IPS-20b (cell line): ENCODE results near the gene VPS41.

Experiments used
- H3K27ac ChIP-seq: one replicate; pipeline ENCODE4 v1.5.1; 2013; ENCODE audit warnings: low read length
- H3K27me3 ChIP-seq: 2 replicates; pipeline ENCODE4 v1.6.1; 2013; ENCODE audit warnings: mild to moderate bottlenecking, low read length, inconsistent platforms; ENCODE audit not compliant: insufficient read depth
- H3K36me3 ChIP-seq: 2 replicates; pipeline ENCODE4 v1.6.1; 2013; ENCODE audit warnings: low read depth, mild to moderate bottlenecking, inconsistent platforms, low read length, moderate library complexity; ENCODE audit not compliant: insufficient read depth
- H3K4me1 ChIP-seq: 2 replicates; pipeline ENCODE4 v1.6.1; 2013; ENCODE audit warnings: mild to moderate bottlenecking, control low read depth, inconsistent platforms, low read length, moderate library complexity; ENCODE audit not compliant: insufficient read depth
- H3K4me3 ChIP-seq: 2 replicates; pipeline ENCODE4 v1.5.1; 2013; ENCODE audit warnings: mild to moderate bottlenecking, low read length, inconsistent platforms
- H3K9ac ChIP-seq: 2 replicates; pipeline ENCODE4 v1.6.1; 2013; ENCODE audit warnings: low read depth, mild to moderate bottlenecking, inconsistent platforms, low read length, moderate library complexity
- H3K9me3 ChIP-seq: 2 replicates; pipeline ENCODE4 v1.6.1; 2013; ENCODE audit warnings: mild to moderate bottlenecking, low read depth, low read length, inconsistent platforms; ENCODE audit not compliant: insufficient read depth

Gene VPS41

DNA sequence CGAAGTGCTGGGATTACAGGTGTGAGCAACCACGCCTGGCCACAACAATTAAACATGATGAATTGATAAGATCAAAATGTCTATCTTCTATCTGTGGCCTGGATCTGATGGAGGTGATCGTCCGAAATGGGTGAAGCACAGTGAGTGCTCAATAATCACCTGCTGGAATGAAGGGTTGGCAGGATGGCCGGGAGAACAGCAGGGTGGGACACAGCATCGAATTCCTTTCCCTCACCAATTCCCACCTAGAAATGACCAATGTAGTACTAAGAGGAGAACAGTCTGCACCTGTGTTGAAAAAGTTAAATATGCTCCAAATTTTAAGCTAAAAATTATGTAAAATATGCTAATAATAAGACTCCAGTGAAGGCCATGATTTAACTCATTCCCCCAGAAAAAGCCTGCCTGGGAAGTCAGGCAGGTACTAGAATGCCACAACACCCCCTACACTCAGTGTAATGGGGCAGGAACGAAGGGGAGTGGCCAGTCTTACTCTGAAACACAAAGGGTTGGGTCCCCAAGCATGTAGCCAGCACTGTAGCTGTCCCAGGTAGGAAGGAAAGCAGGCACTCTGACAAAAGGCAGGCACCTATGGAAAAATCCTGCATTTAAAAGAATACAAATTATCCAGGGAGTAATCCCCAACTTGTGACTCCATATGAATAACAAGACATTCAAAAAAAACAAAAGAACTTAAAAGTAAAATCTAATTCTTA is 110.3 kb downstream of the VPS41 start:
- H3K27ac ChIP-seq: no peak overlapping the region

DNA sequence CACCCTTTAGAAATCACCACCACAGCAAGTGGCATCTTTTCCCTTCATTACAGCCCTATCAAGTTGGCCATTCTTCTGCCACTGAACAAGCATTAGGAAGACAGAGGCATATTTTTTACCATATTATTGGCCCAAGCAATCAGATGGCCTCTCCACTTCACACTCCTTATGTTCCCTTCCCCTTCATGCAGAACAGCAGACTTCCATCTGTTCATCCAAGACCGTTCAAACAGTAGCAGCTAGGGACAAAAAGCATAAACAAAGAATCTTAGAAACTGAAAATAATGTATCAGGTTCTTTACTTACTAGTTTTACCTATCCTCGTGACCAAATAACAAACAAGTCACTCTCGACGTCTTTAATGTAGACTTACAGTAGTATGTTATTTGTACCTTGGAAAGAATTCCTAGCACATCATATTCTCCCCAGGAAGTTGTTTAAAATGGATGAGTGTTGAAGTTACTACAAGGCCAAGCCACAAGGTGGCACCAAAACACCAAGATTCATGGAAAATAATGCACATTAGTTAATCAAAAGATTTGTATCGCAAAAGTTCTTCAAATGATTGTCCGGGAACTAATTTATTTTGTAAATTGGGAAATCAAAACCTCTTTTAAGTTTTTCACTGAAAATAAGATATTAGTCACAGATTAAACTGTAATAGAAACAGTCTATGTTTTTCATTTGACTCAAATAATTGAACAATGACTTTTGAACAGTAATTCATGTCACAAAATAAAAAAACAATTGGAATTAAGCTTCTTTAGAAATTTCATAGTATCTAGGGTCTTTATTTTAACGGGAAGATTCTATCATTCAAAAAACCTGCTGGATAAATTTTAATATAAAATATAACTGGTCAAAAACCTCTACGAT is 112.1 kb downstream of the VPS41 start:
- H3K9me3 ChIP-seq: no peaks in the 10 kb centered on the region
- H3K36me3 ChIP-seq: peaks cover 16% of the 10 kb centered on the region; the same call in 1 of the 2 replicates
- H3K9ac ChIP-seq: no peak overlapping the region
- no peaks in the 10 kb centered on the region for H3K27me3 ChIP-seq
- peaks cover 22% of the 10 kb centered on the region for H3K4me1 ChIP-seq
- no peak overlapping the region for H3K4me3 ChIP-seq
- no peak overlapping the region for H3K27ac ChIP-seq

More for the DNA sequence above, 110.3 kb downstream of the VPS41 start:
- H3K27me3 ChIP-seq: no peaks in the 10 kb centered on the region
- no peaks in the 10 kb centered on the region for H3K9me3 ChIP-seq
- H3K4me1 ChIP-seq: peaks cover 22% of the 10 kb centered on the region
- peak overlapping the region; percentile 17; the same call in 1 of the 2 replicates for H3K4me3 ChIP-seq
- peaks cover 16% of the 10 kb centered on the region; the same call in 1 of the 2 replicates for H3K36me3 ChIP-seq
- H3K9ac ChIP-seq: peak overlapping the region; percentile 42; the same call in 1 of the 2 replicates

DNA sequence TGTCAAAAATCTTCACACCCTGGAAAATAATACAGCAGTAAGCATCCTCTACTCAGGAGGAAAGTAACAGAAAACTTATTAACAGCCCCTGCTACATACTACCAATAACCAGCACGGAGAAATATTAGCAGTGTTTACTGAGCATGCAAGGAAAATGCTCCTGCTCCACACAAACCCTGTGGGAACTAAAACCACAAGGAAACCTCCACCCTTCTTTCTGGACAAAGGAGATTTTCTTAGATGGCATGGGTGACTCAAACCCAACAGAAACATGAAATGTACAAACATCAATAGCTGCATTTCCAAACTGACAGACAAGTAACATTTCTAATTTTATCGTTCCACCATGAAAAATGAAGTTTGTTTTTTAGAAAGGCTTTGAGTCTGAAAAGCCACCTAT is 113.4 kb downstream of the VPS41 start:
- Histone ChIP-seq H3K27ac (no peak overlapping the region), H3K9me3 (no peaks in the 10 kb centered on the region), H3K27me3 (no peaks in the 10 kb centered on the region), H3K9ac (no peak overlapping the region), H3K36me3 (peaks cover 20% of the 10 kb centered on the region; the same call in 1 of the 2 replicates), H3K4me3 (no peak overlapping the region), H3K4me1 (peaks cover 22% of the 10 kb centered on the region)

DNA sequence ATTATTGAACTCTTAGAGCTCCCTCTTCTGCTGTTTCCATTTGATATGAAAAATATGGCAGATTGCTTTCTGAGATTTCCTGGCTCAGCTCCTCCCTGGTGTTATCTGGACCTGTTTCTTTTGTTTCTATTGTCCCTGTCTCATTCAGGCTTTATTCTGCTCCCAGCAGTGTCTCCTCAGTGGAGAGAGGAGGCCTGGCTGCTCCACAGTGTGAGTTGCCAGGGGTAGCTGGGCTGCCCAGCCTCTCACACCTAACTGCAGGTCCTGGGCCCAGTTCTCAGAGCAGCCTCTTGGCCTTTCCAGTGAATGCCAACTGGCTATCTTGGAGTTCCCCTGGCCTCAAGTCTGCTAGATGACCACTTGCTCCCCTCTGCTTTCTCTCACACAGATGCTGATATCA is 127.0 kb downstream of the VPS41 start:
- Histone ChIP-seq H3K4me3 (no peak overlapping the region), H3K9ac (no peak overlapping the region), H3K27me3 (no peaks in the 10 kb centered on the region), H3K27ac (no peak overlapping the region), H3K9me3 (no peaks in the 10 kb centered on the region), H3K36me3 (no peaks in the 10 kb centered on the region), H3K4me1 (peaks cover 9% of the 10 kb centered on the region; the same call in 1 of the 2 replicates)

DNA sequence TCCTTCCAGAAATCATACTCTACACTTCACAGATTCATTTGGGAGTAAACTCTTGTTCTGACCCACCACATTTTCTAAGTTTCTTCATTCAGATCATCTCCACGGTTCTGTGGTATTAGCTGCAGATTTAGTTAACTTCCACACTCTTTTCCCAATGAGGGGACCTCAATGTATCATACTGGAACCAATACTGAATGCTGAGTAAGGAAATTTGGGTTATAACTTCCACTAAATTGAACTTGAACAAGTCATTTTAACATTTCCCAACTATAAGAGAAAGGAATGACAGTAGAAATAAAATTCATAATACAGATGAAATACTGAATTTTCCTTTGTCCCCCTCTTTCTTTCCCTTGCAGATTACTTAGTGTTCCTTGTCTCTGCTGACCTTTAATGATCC is 131.4 kb downstream of the VPS41 start:
- Histone ChIP-seq H3K9me3 (no peaks in the 10 kb centered on the region), H3K4me3 (no peak overlapping the region), H3K27me3 (no peaks in the 10 kb centered on the region), H3K27ac (no peak overlapping the region), H3K36me3 (peaks cover 20% of the 10 kb centered on the region), H3K4me1 (peaks cover 9% of the 10 kb centered on the region; the same call in 1 of the 2 replicates), H3K9ac (no peak overlapping the region)

DNA sequence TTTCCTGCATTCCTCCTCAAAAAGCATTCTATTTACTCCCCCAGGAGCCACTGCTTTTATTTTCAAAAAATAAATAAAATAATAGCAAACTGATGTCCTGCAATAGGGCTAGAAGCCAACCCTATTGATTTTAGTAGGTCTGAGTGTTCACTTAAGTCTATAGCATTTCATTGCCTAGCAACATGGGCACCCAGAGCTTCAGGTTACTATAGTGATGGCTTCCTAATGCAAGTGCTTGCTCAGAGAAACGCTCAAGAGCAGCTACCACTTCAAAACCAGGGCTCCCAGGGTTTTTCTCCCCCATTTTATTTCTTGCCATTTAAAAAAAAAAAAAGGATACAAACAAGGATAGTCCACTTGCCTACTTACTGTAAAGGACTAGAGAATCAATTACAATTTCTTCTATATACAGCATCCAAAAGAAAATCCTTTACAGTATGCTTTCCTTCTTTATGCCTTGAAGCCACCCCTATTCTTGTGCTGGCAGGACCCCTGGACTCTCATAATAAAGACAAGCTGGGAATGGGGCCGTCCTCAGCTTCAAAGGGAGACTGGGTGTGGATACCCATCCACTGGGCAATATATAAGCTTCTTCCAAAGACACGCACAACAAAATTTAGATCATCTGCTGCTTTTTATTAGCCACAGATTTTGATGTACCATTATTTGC is 133.3 kb downstream of the VPS41 start:
- Histone ChIP-seq H3K9ac (no peak overlapping the region), H3K4me1 (peaks cover 2% of the 10 kb centered on the region; the same call in 1 of the 2 replicates), H3K36me3 (peaks cover 27% of the 10 kb centered on the region), H3K9me3 (no peaks in the 10 kb centered on the region), H3K27ac (no peak overlapping the region), H3K4me3 (no peak overlapping the region), H3K27me3 (no peaks in the 10 kb centered on the region)

DNA sequence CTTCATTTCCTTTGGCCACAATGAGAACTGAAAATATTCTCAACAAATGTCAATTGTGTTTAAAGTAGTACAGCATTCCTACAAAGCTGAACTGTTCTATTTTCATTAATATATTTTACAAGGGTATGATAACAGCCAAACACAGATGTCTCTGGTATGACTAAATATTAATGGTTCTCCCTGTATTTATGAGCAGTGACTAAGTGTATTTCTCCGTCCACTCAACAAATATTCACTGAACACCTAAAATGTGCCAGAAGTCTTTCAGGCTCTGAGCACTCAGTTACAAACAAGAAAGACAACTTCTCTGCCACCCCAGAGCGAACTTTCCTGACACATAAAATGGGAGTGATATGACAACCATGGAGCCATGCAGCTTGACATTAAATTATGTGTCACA is 135.6 kb downstream of the VPS41 start:
- Histone ChIP-seq H3K9me3 (no peaks in the 10 kb centered on the region), H3K4me3 (no peak overlapping the region), H3K27ac (no peak overlapping the region), H3K27me3 (no peaks in the 10 kb centered on the region), H3K36me3 (peaks cover 34% of the 10 kb centered on the region), H3K9ac (no peak overlapping the region), H3K4me1 (peaks cover 6% of the 10 kb centered on the region; the same call in 1 of the 2 replicates)

DNA sequence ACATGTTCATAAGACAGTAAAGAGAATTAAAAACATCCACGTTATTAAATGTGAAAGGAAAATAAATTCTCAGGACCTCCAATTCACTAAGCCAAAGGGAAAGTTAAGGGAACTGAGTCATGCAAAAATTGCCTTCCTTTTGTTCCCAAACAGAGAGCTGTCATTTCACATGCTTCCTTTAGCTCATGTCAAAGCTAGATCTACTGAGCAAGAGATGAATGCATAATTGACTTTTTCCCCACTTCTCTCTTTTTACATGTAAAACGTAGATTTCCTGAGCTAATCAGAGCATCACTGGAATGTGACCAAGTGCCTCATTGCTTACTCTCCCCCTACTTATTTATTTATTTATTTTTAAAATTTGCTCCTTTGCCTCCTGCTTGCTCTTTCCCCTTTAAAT is 148.8 kb downstream of the VPS41 start:
- H3K27me3 ChIP-seq: no peaks in the 10 kb centered on the region
- peaks cover 5% of the 10 kb centered on the region; the same call in 1 of the 2 replicates for H3K4me1 ChIP-seq
- H3K36me3 ChIP-seq: peaks cover 35% of the 10 kb centered on the region
- no peak overlapping the region for H3K27ac ChIP-seq
- H3K9ac ChIP-seq: no peak overlapping the region
- H3K4me3 ChIP-seq: no peak overlapping the region
- no peaks in the 10 kb centered on the region for H3K9me3 ChIP-seq

DNA sequence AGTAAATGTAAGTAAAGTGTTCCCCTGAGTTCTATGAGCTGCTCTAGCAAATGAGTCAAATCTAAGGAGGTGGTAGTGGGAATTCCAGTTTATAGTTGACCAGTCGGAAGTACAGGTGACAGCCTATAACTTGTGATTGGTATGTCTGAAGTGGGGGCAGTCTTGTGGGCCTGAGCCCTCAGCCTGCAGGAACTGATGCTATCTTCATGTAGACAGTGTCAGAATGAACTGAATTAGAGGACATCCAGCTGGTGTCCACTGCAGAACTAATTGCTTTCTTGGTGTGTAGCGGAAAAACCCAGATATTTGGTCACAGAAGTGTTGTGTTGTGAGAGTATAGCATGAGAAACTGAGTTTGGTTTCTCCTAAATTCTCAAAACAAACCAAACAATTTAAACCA is 150.0 kb downstream of the VPS41 start:
- Histone ChIP-seq H3K36me3 (peaks cover 37% of the 10 kb centered on the region), H3K9me3 (no peaks in the 10 kb centered on the region), H3K4me3 (no peak overlapping the region)

DNA sequence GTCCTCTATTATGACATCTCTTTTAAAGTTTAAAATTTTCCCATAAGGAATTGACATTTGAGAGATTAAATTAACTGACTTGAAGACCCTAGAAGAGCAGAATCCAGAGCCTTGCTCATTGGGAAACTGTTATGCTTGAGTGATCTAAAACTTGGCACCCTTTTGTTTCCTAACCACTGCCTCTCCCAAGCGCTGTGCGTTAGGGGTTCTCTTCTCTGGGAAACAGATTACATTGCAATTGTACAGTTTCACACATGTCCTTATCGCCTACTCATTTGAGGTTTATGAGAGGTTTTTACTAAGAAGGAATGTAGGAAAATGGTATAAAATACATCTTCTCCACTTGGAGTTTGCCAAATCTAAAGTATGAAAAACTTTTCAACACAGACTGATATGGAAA is 151.1 kb downstream of the VPS41 start:
- Histone ChIP-seq H3K27me3 (no peaks in the 10 kb centered on the region), H3K9ac (no peak overlapping the region), H3K27ac (no peak overlapping the region), H3K4me3 (no peak overlapping the region), H3K36me3 (peaks cover 38% of the 10 kb centered on the region), H3K9me3 (no peaks in the 10 kb centered on the region), H3K4me1 (peaks cover 11% of the 10 kb centered on the region; the same call in 1 of the 2 replicates)

More for the DNA sequence above, 150.0 kb downstream of the VPS41 start:
- Histone ChIP-seq H3K9ac (no peak overlapping the region), H3K27ac (no peak overlapping the region), H3K27me3 (no peaks in the 10 kb centered on the region), H3K4me1 (peaks cover 5% of the 10 kb centered on the region; the same call in 1 of the 2 replicates)

DNA sequence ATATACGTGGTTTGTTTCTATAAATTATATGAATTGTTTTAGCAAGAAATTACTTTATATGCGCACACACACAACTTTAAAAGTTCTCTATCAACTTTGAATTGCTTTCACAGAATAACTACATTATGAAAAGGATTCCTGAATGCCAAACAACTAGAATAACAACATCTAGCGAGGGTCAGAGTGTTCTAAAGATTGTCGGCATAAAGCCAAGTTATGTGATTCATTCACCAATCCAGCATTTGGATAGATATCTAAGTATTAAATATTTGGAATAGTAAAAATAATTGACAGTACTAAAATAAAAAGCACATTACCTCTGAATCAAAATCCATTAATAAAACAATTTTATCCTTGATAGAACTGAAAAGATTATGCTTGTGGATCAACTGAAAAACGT is 152.5 kb downstream of the VPS41 start:
- no peak overlapping the region for H3K4me3 ChIP-seq
- H3K27me3 ChIP-seq: no peaks in the 10 kb centered on the region
- no peak overlapping the region for H3K9ac ChIP-seq
- H3K9me3 ChIP-seq: no peaks in the 10 kb centered on the region
- no peak overlapping the region for H3K27ac ChIP-seq
- peaks cover 37% of the 10 kb centered on the region; the same call in 1 of the 2 replicates for H3K36me3 ChIP-seq
- peaks cover 25% of the 10 kb centered on the region; the same call in 1 of the 2 replicates for H3K4me1 ChIP-seq
